COLO668 (cell line): ENCODE measurements around the gene PLA2G2F.

ENCODE experiments used
- DNase-seq: peaks from one replicate; lab custom pipeline; 2025; ENCODE audit not compliant: unreplicated experiment; lab: John Stamatoyannopoulos, UW

The PLA2G2F gene

DNA sequence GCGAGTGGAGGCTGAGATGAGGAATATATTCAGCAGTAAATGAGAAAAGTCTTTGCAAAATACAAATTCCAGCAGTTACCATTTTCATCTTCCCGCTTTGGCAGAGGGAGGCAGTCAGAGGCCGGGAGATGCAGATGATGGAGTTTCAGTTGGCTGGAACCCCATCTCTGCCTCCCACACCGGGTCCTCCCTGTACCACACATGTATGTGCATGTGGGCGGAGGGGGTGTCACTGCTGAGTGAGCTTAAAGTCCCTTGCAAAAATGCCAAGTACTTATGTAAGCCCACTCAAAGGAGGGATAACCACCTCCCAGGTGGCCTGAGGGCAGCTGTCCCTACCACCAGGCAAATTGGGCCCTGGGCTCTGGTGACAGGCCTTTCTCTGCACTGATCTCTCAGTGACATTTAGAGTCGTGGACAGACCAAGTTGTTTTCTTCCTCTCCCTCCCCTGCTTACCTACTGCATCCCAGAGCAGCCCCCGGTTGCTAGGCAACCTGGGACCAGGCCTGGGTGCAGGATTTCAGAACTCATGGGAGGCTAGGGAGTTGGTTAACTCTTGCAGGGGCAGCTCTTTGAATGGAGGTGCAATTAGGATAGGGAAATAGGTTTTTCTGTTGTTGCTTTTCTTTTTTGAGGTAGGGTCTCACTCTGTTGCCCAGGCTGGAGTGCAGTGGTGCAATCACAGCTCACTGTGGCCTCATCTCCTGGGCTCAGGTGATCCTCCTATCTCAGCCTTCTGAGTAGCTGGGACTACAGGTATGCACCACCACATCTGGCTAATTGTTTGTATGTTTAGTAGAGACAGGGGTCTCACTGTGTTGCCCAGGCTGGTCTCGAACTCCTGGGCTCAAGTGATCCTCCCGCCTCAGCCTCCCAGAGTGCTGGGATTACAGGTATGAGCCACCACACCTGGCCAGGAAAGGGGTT is 29.7 kb downstream of the PLA2G2F start:
- DNase-seq: no peak

DNA sequence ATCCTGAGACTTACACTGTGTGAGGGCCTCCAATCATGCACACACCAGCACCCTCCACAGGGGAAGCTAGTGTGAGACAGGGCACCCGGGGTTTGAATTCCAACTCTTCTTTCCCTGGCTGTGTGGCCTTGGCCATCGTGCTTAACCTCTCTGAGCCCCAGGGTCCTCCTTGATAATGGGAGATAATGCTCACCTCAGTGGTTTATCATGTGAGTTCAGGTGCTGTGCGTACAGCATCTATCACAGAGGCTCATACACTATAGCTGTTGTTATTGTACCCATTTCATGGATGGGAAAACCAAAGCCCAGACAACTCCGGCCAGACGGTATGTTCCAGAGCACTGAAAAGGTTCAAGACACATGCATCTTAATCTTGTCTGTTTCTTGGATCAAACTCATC is 30.8 kb downstream of the PLA2G2F start:
- DNase-seq: no peak

GRCh38 chr1:20172033-20172590 is 33.0 kb downstream of the PLA2G2F start:
- DNase-seq: no peak

GRCh38 chr1:20174937-20175666 is 36.0 kb downstream of the PLA2G2F start:
- no peak for DNase-seq

DNA sequence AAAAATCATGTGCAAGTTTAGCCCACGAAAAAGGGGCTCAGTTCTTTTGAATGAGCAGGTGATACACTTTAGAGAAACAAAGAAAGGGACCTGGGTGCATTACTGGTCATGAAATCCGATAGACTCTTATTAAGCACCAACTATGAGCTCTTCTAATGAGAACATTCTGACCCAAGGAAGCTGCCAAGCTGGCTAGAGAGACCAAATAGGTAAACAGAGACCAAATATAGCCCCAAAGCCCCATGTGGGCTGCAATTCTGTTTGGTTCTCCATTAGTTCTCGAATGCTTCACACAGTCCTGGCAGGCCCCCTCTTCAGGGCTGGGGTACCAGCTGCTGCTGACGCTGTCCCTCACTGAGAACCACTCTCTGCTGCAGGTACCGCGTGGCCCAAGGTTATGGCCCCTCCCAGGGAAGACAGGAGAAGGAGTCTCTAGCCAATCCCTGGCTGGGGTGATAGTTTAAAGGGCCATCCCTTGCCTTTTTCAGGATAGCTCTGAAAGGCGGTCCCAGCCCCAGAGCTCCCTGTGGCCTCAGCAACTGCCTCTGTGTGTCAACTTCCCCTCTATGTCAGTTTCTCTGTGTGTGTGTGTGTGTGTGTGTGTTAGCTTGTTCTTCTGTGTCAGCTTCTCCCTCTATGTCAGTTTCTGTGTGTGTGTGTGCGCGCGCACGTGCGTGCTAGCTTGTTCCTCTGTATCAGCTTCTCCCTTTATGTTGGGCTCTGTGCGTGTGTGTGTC is 39.7 kb downstream of the PLA2G2F start:
- DNase-seq: no peak

DNA sequence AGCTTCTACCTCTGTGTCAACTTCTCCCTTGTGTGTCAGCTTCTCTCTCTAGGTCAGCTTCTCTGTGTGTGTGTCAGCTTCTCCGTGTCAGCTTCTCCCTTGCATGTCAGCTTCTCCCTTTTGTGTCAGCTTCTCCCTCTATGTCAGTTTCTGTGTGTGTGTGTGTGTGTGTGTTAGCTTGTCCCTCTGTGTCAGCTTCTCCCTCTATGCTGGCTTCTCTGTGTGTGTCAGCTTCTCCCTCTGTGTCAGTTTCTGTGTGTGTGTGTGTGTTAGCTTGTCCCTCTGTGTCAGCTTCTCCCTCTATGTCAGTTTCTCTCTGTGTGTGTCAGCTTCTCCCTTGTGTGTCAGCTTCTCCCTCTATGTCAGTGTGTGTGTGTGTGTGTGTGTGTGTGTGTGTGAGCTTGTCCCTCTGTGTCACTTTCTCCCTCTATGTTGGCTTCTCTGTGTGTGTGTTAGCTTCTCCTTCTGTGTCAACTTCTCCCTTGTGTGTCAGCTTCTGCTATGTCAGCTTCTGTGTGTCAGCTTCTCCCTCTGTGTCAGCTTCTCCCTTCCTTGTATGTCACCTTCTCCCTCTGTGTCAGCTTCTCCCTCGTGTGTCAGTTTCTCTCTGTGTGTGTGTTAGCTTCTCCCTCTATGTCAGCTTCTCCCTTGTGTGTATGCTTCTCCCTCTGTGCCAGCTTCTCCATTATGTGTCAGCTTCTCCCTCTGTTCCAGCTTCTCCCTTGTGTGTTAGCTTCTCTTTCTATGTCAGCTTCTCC is 40.4 kb downstream of the PLA2G2F start:
- no peak for DNase-seq

- no peak for DNase-seq
Measured at GRCh38 chr1:20180129-20180843, 41.2 kb downstream of the PLA2G2F start.

DNA sequence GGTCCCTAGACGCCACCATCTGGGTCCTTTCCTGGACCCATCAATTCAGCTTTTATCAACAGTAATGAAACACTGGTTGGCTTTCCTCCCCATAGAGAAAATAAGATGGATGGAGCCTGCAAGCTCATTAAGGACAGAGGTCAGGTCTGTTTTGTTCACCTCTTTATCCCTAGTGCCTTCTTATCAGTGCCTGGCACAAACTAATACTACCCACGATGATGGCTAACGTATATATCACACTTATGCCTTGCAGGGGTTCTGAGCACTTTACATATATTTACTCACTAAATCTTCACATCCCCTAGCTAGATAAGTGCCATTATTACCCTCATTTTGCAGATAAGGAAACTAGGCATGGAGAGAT is 41.7 kb downstream of the PLA2G2F start:
- no peak for DNase-seq

GRCh38 chr1:20182415-20182814 is 43.3 kb downstream of the PLA2G2F start:
- no peak for DNase-seq

- DNase-seq: no peak
Measured at GRCh38 chr1:20183035-20183434, 43.9 kb downstream of the PLA2G2F start.

- DNase-seq: no peak
Measured at GRCh38 chr1:20183616-20184271, 44.6 kb downstream of the PLA2G2F start.

DNA sequence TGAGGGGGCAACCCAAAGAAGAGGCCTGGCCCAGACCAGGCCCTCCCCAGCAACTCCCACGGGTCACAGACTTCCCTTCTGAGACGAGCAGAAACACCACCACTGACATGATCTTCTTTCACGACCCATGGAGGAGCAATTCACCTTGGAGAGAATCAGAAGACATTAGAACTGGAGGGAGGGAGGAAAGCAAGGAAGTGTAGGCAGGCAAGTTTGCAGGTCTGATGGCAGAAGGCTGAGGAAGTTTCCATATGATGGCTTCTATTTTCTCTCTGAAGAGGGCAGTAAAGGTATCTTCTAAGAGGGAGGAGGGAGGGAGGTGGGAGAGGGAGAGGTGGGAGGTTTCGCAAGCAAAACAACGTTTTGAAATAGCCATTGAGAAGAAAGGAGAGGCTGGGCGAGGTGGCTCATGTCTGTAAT is 45.4 kb downstream of the PLA2G2F start:
- no peak for DNase-seq

DNA sequence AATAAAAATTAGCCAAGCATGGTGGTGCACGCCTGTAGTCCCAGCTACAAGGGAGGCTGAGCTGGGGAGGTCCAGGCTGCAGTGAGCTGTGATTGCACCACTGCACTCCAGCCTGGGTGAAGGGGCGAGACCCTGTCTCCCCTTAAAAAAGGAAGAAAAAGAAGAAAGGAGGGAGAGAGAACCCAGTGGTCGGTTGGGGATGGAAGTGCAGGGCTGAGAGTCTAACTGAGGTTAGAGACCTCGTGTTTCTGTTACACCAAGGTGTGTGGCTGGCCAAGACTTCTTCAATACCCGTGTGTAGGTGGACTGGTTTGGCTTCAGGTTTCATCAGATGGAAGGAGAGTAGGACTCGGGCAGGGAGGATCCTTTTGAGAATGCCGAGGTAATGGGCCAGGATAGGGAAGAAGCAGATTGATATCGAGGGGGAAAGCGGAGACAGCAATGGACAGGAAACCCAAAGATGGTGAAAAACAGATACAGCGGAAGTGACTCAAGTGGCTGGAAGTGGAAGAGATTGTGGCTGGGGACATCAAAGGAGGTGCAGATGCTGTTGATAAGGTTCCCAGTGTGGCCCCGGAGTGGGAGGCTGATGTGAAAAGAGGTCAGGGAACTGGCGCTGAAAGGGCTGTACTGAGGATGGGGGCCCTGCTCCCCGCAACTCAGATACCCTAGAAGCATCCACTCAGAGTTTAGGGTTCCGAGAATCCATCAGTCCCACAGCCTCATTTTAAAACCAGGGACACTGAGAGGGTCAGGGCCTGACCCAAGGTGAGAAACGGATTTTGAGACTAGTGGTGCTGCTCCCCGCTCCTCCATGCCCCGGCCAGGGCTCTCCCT is 46.1 kb downstream of the PLA2G2F start:
- no peak for DNase-seq

DNA sequence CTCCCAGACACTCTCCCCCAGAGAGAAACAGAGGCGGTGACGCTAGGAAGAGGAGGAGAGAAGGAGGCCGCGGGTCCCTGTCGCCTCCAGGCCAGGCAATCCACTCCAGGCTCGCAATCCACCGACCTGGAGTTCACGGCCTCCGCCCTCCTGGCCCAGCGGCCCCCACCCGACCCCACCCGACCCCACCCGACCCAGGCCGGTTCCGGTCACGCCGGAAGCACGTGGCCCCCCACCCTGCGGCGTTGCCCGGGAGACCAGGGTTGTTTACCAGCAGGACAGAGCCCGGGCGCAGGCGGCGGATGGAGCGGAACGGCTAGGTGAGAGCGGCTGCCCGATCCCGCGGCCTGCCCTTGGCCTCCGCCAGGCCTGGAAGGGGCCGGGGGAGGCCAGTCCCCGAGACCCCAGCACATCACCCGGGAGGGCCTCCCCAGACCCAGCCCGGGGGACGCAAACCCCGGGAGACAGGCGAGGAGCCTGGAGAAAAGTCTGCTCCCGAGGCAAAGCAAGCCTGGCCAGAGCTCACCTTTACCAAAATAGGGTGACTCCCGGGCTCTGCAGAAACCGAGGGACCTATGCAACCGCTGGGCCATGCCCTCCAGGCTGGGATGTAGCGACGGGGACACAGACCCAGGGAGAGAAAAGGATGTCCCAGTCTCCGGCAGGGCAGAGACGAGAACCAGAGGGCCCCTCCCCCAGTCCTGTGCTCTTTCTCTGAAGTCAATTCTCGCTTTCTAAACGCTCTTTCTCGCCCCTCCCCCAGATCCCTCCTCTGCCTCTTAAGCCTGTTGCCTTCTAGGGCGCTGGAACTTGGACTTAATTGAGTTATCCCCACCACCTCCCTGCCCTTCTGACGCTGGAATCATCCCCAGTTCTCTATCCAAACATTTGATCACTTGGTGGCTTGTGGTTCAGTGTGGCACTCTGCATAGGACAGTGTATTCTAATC is 47.0 kb downstream of the PLA2G2F start, which contains the start of the genes PLA2G2C and UBXN10:
Gene PLA2G2C, minus strand, starts transcription at position 685 of the 949 bp plus-strand sequence. CDS start 9,155 bp downstream, outside the sequence.
Gene UBXN10, plus strand, starts transcription at position 263 of the 949 bp plus-strand sequence. CDS start 4,466 bp downstream, outside the sequence.
- DNase-seq: no peak

DNA sequence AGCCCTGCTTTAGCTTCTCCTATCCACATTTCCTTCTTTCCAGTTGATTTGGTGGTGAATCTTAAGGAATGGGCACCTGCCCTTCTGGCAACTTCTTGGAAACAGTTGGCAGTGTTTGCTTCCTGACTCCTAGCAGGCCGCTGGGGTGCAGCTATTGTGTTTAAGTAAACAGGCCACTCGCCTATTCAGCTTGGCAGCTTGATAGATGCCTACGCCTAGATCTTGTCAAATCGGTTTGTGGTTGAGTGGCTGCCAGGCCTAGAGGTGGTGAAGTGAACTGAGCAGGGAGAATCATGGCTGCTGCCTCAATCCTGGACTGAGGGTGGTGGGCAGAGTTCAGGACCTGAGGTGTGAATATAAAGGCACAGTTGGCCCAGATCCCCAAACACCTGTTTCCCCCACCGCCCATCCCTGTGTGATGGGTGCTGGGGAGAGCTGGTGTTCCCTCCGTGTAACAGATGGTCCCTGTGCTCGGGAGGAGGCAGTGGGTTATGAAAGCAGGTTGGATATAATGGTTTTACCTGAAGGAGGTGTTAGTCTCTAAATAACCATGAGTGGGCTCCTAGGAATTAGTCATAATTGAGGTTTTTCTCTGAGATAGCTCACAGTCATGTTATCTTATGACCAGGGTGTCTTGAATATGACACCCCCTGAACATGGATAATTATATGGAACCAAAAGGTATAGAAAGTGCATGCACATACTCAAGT is 48.1 kb downstream of the PLA2G2F start:
- DNase-seq: no peak

GRCh38 chr1:20187813-20188454 is 48.8 kb downstream of the PLA2G2F start:
- no peak for DNase-seq
